ENCODE results near the gene ARHGAP18.

DNA sequence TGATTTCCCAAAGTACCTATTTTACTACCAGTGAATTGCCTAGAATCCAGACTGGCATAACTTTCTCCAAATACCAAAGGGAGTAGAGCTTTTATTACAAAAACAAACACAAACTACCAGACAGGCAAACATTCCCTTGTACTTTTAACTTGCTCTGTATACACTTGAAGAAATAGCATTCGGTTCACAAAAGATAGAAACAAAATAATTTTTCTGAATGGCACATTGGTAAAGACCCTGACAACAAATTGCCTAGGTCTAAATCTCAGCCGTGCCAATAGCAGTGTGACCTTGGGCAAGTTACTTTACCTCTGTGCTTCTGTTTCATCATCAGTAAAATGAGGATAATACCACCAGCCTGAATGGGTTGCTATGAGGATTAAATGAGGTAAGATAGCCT, 15.9 kb downstream of the ARHGAP18 start:
- no peak for TF ChIP-seq CTCF (IDR thresholded peaks at IDR 0.05)
- no peak for TF ChIP-seq RAD21 (IDR thresholded peaks at IDR 0.05; ENCODE audit: low read length)
- no peak for TF ChIP-seq USF2 (IDR thresholded peaks at IDR 0.05; ENCODE audit: borderline replicate concordance, low read depth, low read length)
- no peak for TF ChIP-seq EZH2phosphoT487 (IDR thresholded peaks at IDR 0.05; ENCODE audit: borderline replicate concordance, low read depth)
- TF ChIP-seq EP300 (IDR thresholded peaks at IDR 0.05; ENCODE audit: borderline replicate concordance in 1 of 2, low read depth in 1 of 2, low read length in 1 of 2): no peak
- TF ChIP-seq, protein P1, sequence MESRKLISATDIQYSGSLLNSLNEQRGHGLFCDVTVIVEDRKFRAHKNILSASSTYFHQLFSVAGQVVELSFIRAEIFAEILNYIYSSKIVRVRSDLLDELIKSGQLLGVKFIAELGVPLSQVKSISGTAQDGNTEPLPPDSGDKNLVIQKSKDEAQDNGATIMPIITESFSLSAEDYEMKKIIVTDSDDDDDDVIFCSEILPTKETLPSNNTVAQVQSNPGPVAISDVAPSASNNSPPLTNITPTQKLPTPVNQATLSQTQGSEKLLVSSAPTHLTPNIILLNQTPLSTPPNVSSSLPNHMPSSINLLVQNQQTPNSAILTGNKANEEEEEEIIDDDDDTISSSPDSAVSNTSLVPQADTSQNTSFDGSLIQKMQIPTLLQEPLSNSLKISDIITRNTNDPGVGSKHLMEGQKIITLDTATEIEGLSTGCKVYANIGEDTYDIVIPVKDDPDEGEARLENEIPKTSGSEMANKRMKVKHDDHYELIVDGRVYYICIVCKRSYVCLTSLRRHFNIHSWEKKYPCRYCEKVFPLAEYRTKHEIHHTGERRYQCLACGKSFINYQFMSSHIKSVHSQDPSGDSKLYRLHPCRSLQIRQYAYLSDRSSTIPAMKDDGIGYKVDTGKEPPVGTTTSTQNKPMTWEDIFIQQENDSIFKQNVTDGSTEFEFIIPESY (IDR thresholded peaks at IDR 0.05; ENCODE audit: borderline replicate concordance, low read depth): no peak
- no peak for TF ChIP-seq MAX (IDR thresholded peaks at IDR 0.05; ENCODE audit: low read depth)
- no peak for TF ChIP-seq NFIC (IDR thresholded peaks at IDR 0.05; ENCODE audit: borderline replicate concordance)
- TF ChIP-seq JUND (IDR thresholded peaks at IDR 0.05): no peak
- no peak for TF ChIP-seq FOSL2 (IDR thresholded peaks at IDR 0.05; ENCODE audit: borderline replicate concordance, low read depth)
- TF ChIP-seq IRF3 (IDR thresholded peaks at IDR 0.05; ENCODE audit: low read depth, low read length): no peak
- TF ChIP-seq USF1 (IDR thresholded peaks at IDR 0.05; ENCODE audit: borderline replicate concordance, low read depth): no peak
- TF ChIP-seq NRF1 (IDR thresholded peaks at IDR 0.05; ENCODE audit: low read depth, low read length): no peak

All from SK-N-SH (cell line).